MM.1S (cell line): ENCODE data around the gene CD300H.

Experiments used
- DNase-seq: peaks from one replicate; pipeline ENCODE4 v3.0.0-alpha.2; 2015
- H2AFZ ChIP-seq: fragments of 300-600 bp; sonication (generic); 2 replicates; pipeline ENCODE4 v1.6.0; 2016; ENCODE audit warnings: antibody characterized with exemption, low read length
- H3F3A ChIP-seq: fragments of 300-600 bp; sonication (generic); 2 replicates; pipeline ENCODE4 v1.6.1; 2016; ENCODE audit warnings: mild to moderate bottlenecking, antibody characterized with exemption, low read length, moderate library complexity, mixed read lengths; ENCODE audit not compliant: insufficient read depth
- H3K27ac ChIP-seq: fragments of 300-600 bp; sonication (generic); 2 replicates; pipeline ENCODE4 v1.5.1; 2016; ENCODE audit warnings: mild to moderate bottlenecking, low read length
- H3K27me3 ChIP-seq: fragments of 300-600 bp; sonication (generic); replicated peaks from 2 replicates; pipeline ENCODE4 v1.6.0; 2016; ENCODE audit warnings: low read length; ENCODE audit not compliant: insufficient read depth
- H3K36me3 ChIP-seq: fragments of 300-600 bp; sonication (generic); replicated peaks from 2 replicates; pipeline ENCODE4 v1.6.1; 2016; ENCODE audit warnings: mild to moderate bottlenecking, low read length, mixed read lengths; ENCODE audit not compliant: insufficient read depth
- H3K4me1 ChIP-seq: fragments of 300-600 bp; sonication (generic); 2 replicates; pipeline ENCODE4 v1.6.1; 2016; ENCODE audit warnings: low read length, mixed read lengths
- H3K4me2 ChIP-seq: fragments of 300-600 bp; sonication (generic); 2 replicates; pipeline ENCODE4 v1.6.0; 2016; ENCODE audit warnings: low read depth, low read length
- H3K4me3 ChIP-seq: fragments of 300-600 bp; sonication (generic); 2 replicates; pipeline ENCODE4 v1.5.1; 2016; ENCODE audit warnings: low read length, mixed read lengths
- H3K79me2 ChIP-seq: fragments of 300-600 bp; sonication (generic); 2 replicates; pipeline ENCODE4 v1.6.1; 2016; ENCODE audit warnings: mixed run types, low read length, mixed read lengths
- H3K9ac ChIP-seq: fragments of 300-600 bp; sonication (generic); 2 replicates; pipeline ENCODE4 v1.6.1; 2016; ENCODE audit warnings: low read length, mixed read lengths
- H3K9me2 ChIP-seq: fragments of 300-600 bp; sonication (generic); replicated peaks from 2 replicates; pipeline ENCODE4 v1.6.1; 2016; ENCODE audit warnings: mild to moderate bottlenecking, low read length, mixed read lengths; ENCODE audit not compliant: insufficient read depth
- H3K9me3 ChIP-seq: fragments of 300-600 bp; sonication (generic); replicated peaks from 2 replicates; pipeline ENCODE4 v1.6.1; 2016; ENCODE audit warnings: mild to moderate bottlenecking, low read length, mixed read lengths; ENCODE audit not compliant: insufficient read depth
- H4K20me1 ChIP-seq: fragments of 300-600 bp; sonication (generic); 2 replicates; pipeline ENCODE4 v1.6.1; 2016; ENCODE audit warnings: mild to moderate bottlenecking, low read length, moderate library complexity, mixed read lengths; ENCODE audit not compliant: insufficient read depth
- EZH2 ChIP-seq: fragments of 300-600 bp; sonication (generic); optimal IDR thresholded peaks from 2 replicates; pipeline ENCODE3; 2017; ENCODE audit warnings: low read depth, mild to moderate bottlenecking, antibody characterized with exemption, low read length, mixed read lengths
- EZH2phosphoT487 ChIP-seq: fragments of 300-600 bp; sonication (generic); IDR thresholded peaks from 2 replicates; pipeline ENCODE4 v1.6.1; 2018; ENCODE audit warnings: antibody characterized with exemption, low read length
- TF ChIP-seq, protein P1 (sequence below): fragments of 300-600 bp; sonication (generic); IDR thresholded peaks from 2 replicates; pipeline ENCODE4 v1.5.1; 2016; ENCODE audit warnings: antibody characterized with exemption, low read length, mixed read lengths

CD300H gene

DNA sequence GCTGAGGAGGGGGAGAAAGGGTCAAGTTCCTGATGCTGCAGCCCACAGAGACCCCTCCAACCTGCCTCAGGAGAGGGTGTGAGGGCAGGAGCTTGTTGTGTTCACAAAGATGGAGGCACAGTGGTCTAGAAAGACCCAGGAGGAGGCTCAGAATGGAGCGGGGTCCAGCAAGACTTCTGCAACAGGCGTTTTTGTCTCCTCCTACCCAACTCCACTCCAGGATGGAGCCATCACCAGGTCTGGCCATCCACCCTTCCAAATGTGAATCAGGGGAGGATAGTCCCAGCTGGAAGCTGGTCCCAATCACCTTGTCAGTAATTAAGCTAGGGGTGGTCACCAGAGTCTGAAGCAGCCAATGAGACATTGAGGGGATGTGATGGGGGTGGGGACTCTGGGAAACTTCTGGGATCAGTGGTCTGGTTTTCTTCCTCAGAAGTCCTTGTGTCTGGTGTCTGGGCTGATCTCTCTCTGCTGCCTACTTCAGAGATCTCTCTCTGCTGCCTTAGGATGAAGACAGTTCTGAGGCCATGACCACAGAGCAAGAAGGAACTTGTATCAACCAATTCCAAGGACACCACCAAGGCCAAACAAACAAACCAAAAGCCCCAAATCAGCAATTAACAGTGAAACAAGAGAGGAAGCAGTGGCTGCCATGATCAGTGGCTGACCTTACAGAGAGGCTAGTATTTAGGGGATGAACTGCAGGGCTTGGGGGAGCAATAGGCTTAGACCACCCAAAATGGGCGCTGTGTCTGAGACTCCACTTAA is 50.6 kb downstream of the CD300H start:
- TF ChIP-seq EZH2phosphoT487: no peak
- TF ChIP-seq EZH2: no peak
- TF ChIP-seq, protein P1, sequence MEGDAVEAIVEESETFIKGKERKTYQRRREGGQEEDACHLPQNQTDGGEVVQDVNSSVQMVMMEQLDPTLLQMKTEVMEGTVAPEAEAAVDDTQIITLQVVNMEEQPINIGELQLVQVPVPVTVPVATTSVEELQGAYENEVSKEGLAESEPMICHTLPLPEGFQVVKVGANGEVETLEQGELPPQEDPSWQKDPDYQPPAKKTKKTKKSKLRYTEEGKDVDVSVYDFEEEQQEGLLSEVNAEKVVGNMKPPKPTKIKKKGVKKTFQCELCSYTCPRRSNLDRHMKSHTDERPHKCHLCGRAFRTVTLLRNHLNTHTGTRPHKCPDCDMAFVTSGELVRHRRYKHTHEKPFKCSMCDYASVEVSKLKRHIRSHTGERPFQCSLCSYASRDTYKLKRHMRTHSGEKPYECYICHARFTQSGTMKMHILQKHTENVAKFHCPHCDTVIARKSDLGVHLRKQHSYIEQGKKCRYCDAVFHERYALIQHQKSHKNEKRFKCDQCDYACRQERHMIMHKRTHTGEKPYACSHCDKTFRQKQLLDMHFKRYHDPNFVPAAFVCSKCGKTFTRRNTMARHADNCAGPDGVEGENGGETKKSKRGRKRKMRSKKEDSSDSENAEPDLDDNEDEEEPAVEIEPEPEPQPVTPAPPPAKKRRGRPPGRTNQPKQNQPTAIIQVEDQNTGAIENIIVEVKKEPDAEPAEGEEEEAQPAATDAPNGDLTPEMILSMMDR: no peak
- H3K4me1 ChIP-seq: no peaks in the 10 kb centered on the region
- no peaks in the 10 kb centered on the region for H3K36me3 ChIP-seq
- H3F3A ChIP-seq: no peaks in the 10 kb centered on the region
- no peak overlapping the region for H2AFZ ChIP-seq
- peaks cover 68% of the 10 kb centered on the region for H3K27me3 ChIP-seq
- H3K9ac ChIP-seq: no peak overlapping the region
- H3K9me3 ChIP-seq: no peaks in the 10 kb centered on the region
- H4K20me1 ChIP-seq: no peaks in the 10 kb centered on the region
- no peak overlapping the region for H3K27ac ChIP-seq
- H3K9me2 ChIP-seq: no peaks in the 10 kb centered on the region
- H3K4me2 ChIP-seq: no peak overlapping the region
- H3K79me2 ChIP-seq: no peaks in the 10 kb centered on the region
- no peak overlapping the region for H3K4me3 ChIP-seq
- no peak for DNase-seq

DNA sequence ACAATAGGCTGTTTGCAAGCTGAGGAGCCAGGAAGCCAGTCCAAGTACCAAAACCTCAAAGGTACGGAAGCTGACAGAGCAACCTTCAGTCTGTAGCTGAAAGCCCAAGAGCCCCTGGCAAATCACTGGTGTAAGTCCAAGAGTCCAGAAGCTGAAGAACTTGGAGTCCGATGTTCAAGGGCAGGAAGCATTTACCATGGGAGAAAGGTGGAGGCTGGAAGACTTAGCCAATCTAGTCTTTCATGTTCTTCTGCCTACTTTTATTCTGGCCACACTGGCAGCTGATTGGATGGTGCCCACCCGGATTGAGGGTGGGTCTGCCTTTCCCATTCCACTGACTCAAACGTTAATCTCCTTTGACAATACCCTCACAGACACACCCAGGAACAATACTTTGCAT is 51.4 kb downstream of the CD300H start:
- no peak overlapping the region for H3K9ac ChIP-seq
- no peaks in the 10 kb centered on the region for H3K4me1 ChIP-seq
- no peaks in the 10 kb centered on the region for H3K79me2 ChIP-seq
- TF ChIP-seq EZH2phosphoT487: no peak
- TF ChIP-seq, protein P1: no peak
- no peak for TF ChIP-seq EZH2
- H3K9me3 ChIP-seq: no peaks in the 10 kb centered on the region
- peaks cover 65% of the 10 kb centered on the region for H3K27me3 ChIP-seq
- H3K9me2 ChIP-seq: no peaks in the 10 kb centered on the region
- H3K27ac ChIP-seq: no peak overlapping the region
- H4K20me1 ChIP-seq: no peaks in the 10 kb centered on the region
- H3F3A ChIP-seq: no peaks in the 10 kb centered on the region
- H3K36me3 ChIP-seq: no peaks in the 10 kb centered on the region
- no peak for DNase-seq
- no peak overlapping the region for H3K4me3 ChIP-seq
- no peak overlapping the region for H3K4me2 ChIP-seq
- no peak overlapping the region for H2AFZ ChIP-seq

DNA sequence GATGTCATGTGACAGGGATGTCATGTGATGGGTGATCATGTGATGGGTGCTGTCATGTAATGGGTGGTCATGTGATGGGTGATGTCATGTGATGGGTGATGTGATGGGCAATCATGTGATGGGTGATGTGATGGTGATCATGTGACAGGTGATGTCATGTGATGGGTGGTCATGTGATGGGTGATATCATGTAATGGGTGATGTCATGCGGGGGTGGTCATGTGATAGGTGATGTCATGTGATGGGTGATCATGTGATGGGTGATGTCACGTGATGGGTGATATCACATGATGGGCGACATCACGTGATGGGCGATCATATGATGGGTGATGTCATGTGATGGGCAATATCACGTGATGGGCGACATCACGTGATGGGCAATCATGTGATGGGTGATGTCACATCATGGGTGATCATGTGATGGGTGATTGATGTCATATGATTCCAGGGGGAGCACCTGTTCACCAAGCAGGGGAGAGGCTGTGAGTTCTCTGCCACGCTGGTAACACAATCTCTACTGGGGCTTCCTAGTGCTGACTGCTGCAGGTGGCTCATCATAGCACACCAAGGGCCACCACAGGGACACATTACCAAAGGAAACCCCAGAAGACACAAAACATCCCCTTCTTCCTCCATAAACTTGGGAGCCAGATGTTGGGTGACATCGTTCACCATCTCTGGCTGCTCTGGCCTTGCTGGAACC is 52.5 kb downstream of the CD300H start:
- no peaks in the 10 kb centered on the region for H3K36me3 ChIP-seq
- no peak overlapping the region for H3K4me3 ChIP-seq
- H3K4me1 ChIP-seq: no peaks in the 10 kb centered on the region
- H3K9me2 ChIP-seq: no peaks in the 10 kb centered on the region
- H2AFZ ChIP-seq: no peak overlapping the region
- TF ChIP-seq EZH2phosphoT487: no peak
- TF ChIP-seq EZH2: no peak
- no peaks in the 10 kb centered on the region for H4K20me1 ChIP-seq
- H3K9me3 ChIP-seq: no peaks in the 10 kb centered on the region
- H3K79me2 ChIP-seq: no peaks in the 10 kb centered on the region
- H3K27ac ChIP-seq: no peak overlapping the region
- no peak overlapping the region for H3K9ac ChIP-seq
- no peak for DNase-seq
- H3K4me2 ChIP-seq: no peak overlapping the region
- no peaks in the 10 kb centered on the region for H3F3A ChIP-seq
- H3K27me3 ChIP-seq: peaks cover 61% of the 10 kb centered on the region
